ENCODE data around the gene BUB3. TPM values are rescaled to one million over a fixed set of nuclear protein-coding genes. Genes with fewer than 3 reads are reported as not detected.

The BUB3 gene
- total and polyA plus RNA-seq, 2 of the 13 experiments (the other 11 are each of a cell fraction or from before 2014, with no cell fraction given), result 174 to 188 TPM

- TF ChIP-seq PAXIP1 (CRISPR knock-in tag; conservative IDR thresholded peaks at IDR 0.05) (no peak), PLRG1 (conservative IDR thresholded peaks at IDR 0.05) (no peak), ZNF318 (CRISPR knock-in tag; IDR thresholded peaks at IDR 0.05) (no peak), HIC2 (CRISPR knock-in tag; IDR thresholded peaks at IDR 0.05; ENCODE audit: low read depth) (no peak), ZNF878 (CRISPR knock-in tag; IDR thresholded peaks at IDR 0.05) (no peak), SALL2 (CRISPR knock-in tag; IDR thresholded peaks at IDR 0.05) (no peak), ISX (CRISPR knock-in tag; conservative IDR thresholded peaks at IDR 0.05) (no peak), RXRB (CRISPR knock-in tag; IDR thresholded peaks at IDR 0.05; ENCODE audit: borderline replicate concordance) (peak; percentile 42; the same call in 1 of the 2 replicates), SMYD3 (CRISPR knock-in tag; IDR thresholded peaks at IDR 0.05) (no peak), TEF (CRISPR knock-in tag; IDR thresholded peaks at IDR 0.05) (no peak)
Measured at GRCh38 chr10:123132576-123133477, 21.4 kb upstream of the BUB3 start (continued).

Data from HepG2 (cell line).